HepG2 (cell line): Measurements from ENCODE around the gene RABIF. TPM values are rescaled to one million over a fixed set of nuclear protein-coding genes. Genes with fewer than 3 reads are reported as not detected.
A peak's percentile ranks its signal among the peaks of the same experiment; 100 is the strongest.

ENCODE experiments used
- CEBPG ChIP-seq: IDR thresholded peaks from 2 replicates; pipeline ENCODE4 v1.6.1; 2016
- FOSL2 ChIP-seq: sonication (generic); formaldehyde crosslinking; IDR thresholded peaks from 2 replicates; pipeline ENCODE4 v1.4.0; 2020; ENCODE audit warnings: missing genetic modification reagents
- FOXK1 ChIP-seq: sonication (generic); formaldehyde crosslinking; IDR thresholded peaks from 2 replicates; pipeline ENCODE4 v1.4.0; 2020; ENCODE audit warnings: low read depth, missing genetic modification reagents, borderline replicate concordance
- GPN1 ChIP-seq: sonication (generic); formaldehyde crosslinking; IDR thresholded peaks from 2 replicates; pipeline ENCODE4 v1.5.1; 2020; ENCODE audit warnings: missing genetic modification reagents, borderline replicate concordance
- GTF2F1 ChIP-seq: fragments of 150-350 bp; IDR thresholded peaks from 2 replicates; pipeline ENCODE4 v1.6.1; 2014; ENCODE audit warnings: low read length
- KDM4B ChIP-seq: sonication (generic); formaldehyde crosslinking; IDR thresholded peaks from 2 replicates; pipeline ENCODE4 v1.4.0; 2020; ENCODE audit warnings: missing genetic modification reagents
- MTF1 ChIP-seq: sonication (generic); formaldehyde crosslinking; IDR thresholded peaks from 2 replicates; pipeline ENCODE4 v1.5.0; 2020; ENCODE audit warnings: missing genetic modification reagents
- MYNN ChIP-seq: sonication (generic); formaldehyde crosslinking; IDR thresholded peaks from 2 replicates; pipeline ENCODE4 v1.4.0; 2020; ENCODE audit warnings: mild to moderate bottlenecking, low read depth, missing genetic modification reagents
- NR3C1 ChIP-seq: sonication (generic); formaldehyde crosslinking; IDR thresholded peaks from 2 replicates; pipeline ENCODE4 v1.4.0; 2020; ENCODE audit warnings: missing genetic modification reagents
- PAWR ChIP-seq: sonication (generic); formaldehyde crosslinking; IDR thresholded peaks from 2 replicates; pipeline ENCODE4 v1.4.0; 2020; ENCODE audit warnings: missing genetic modification reagents, mild to moderate bottlenecking, borderline replicate concordance
- PHF20 ChIP-seq: sonication (generic); formaldehyde crosslinking; IDR thresholded peaks from 2 replicates; pipeline ENCODE4 v1.5.0; 2020; ENCODE audit warnings: mild to moderate bottlenecking, missing genetic modification reagents
- REL ChIP-seq: sonication (generic); formaldehyde crosslinking; conservative IDR thresholded peaks from 2 replicates; pipeline ENCODE4 v1.8.0; 2022; ENCODE audit warnings: mild to moderate bottlenecking, missing genetic modification reagents, moderate library complexity
- RELA ChIP-seq: sonication (generic); formaldehyde crosslinking; IDR thresholded peaks from 2 replicates; pipeline ENCODE4 v1.4.0; 2020; ENCODE audit warnings: missing genetic modification reagents
- REPIN1 ChIP-seq: sonication (generic); formaldehyde crosslinking; IDR thresholded peaks from 2 replicates; pipeline ENCODE4 v1.8.0; 2022; ENCODE audit warnings: missing genetic modification reagents, low read depth, mild to moderate bottlenecking, borderline replicate concordance
- SOX13 ChIP-seq, 3 experiments: fragments of 450-650 bp in 1 of 3; sonication (generic) in 1 of 3; formaldehyde crosslinking in 1 of 3; IDR thresholded peaks in 2 of 3; conservative IDR thresholded peaks in 1 of 3; 2 replicates each; pipeline versions ENCODE4 v1.5.0 to v1.6.1; 2016 to 2020; ENCODE audit warnings: antibody characterized with exemption in 1 of 3, mild to moderate bottlenecking in 1 of 3, missing compliant biosample characterization in 1 of 3, missing genetic modification reagents in 1 of 3, moderate library complexity in 1 of 3
- SPEN ChIP-seq: sonication (generic); formaldehyde crosslinking; IDR thresholded peaks from 2 replicates; pipeline ENCODE4 v1.5.1; 2020; ENCODE audit warnings: low read depth, mild to moderate bottlenecking, missing genetic modification reagents
- SRSF9 ChIP-seq: fragments of 200-400 bp; formaldehyde crosslinking; IDR thresholded peaks from 2 replicates; pipeline ENCODE4 v1.6.1; 2018; ENCODE audit warnings: borderline replicate concordance, mild to moderate bottlenecking, low read depth, low read length; ENCODE audit not compliant: insufficient read depth, poor library complexity, severe bottlenecking
- THAP11 ChIP-seq: IDR thresholded peaks from 2 replicates; pipeline ENCODE4 v1.6.1; 2016; ENCODE audit warnings: missing biosample characterization, missing genetic modification reagents
- ZBTB42 ChIP-seq: sonication (generic); formaldehyde crosslinking; IDR thresholded peaks from 2 replicates; pipeline ENCODE4 v1.5.0; 2020; ENCODE audit warnings: mild to moderate bottlenecking, missing genetic modification reagents
- ZMYM3 ChIP-seq: sonication (generic); formaldehyde crosslinking; IDR thresholded peaks from 2 replicates; pipeline ENCODE4 v1.5.1; 2020; ENCODE audit warnings: mild to moderate bottlenecking, missing genetic modification reagents
- ZNF264 ChIP-seq: sonication (generic); formaldehyde crosslinking; IDR thresholded peaks from 2 replicates; pipeline ENCODE4 v1.4.0; 2020; ENCODE audit warnings: missing genetic modification reagents
- ZNF558 ChIP-seq: sonication (generic); formaldehyde crosslinking; IDR thresholded peaks from 2 replicates; pipeline ENCODE4 v1.9.0; 2022; ENCODE audit warnings: mild to moderate bottlenecking, missing genetic modification reagents, borderline replicate concordance
- ZNF780A ChIP-seq: sonication (generic); formaldehyde crosslinking; IDR thresholded peaks from 2 replicates; pipeline ENCODE4 v1.8.0; 2022; ENCODE audit warnings: mild to moderate bottlenecking, missing genetic modification reagents, moderate library complexity
- polyA plus RNA-seq, 8 experiments: library from polyadenylated mRNA; depleted of rRNA in 3 of 8; stranded (reverse) in 7 of 8; unstranded in 1 of 8; fragments of >200 nt; fragmentation: Illumina TruSeq in 4 of 8; extraction: Trizol in 4 of 8; gene quantifications; 2 replicates each; pipeline versions ENCODE4 v1.2.1 to v1.2.3, GENCODE V29; 2011 to 2016; ENCODE audit warnings: low read depth in 4 of 8, missing spikeins in 1 of 8, mixed read lengths in 1 of 8; ENCODE audit not compliant: insufficient read depth in 1 of 8
- total RNA-seq, 5 experiments: library from RNA; depleted of rRNA; stranded (reverse); fragments of >200 nt; fragmentation: Illumina TruSeq; extraction: Trizol; gene quantifications; 2 replicates each; pipeline ENCODE4 v1.2.3, GENCODE V29; 2016; ENCODE audit warnings: low read depth in 1 of 5
- TF ChIP-seq, protein P1 (sequence below): sonication (generic); formaldehyde crosslinking; IDR thresholded peaks from 2 replicates; pipeline ENCODE4 v1.5.0; 2020; ENCODE audit warnings: missing genetic modification reagents
- TF ChIP-seq, protein P2 (sequence below): fragments of 450-650 bp; IDR thresholded peaks from 2 replicates; pipeline ENCODE4 v1.6.1; 2016
- TF ChIP-seq, protein P3 (sequence below): sonication (generic); formaldehyde crosslinking; conservative IDR thresholded peaks from 2 replicates; pipeline ENCODE4 v1.4.0; 2020; ENCODE audit warnings: missing genetic modification reagents

Gene RABIF
- total and polyA plus RNA-seq, 2 of the 13 experiments (the other 11 are each of a cell fraction or from before 2014, with no cell fraction given): 7.6 to 8.3 TPM

DNA sequence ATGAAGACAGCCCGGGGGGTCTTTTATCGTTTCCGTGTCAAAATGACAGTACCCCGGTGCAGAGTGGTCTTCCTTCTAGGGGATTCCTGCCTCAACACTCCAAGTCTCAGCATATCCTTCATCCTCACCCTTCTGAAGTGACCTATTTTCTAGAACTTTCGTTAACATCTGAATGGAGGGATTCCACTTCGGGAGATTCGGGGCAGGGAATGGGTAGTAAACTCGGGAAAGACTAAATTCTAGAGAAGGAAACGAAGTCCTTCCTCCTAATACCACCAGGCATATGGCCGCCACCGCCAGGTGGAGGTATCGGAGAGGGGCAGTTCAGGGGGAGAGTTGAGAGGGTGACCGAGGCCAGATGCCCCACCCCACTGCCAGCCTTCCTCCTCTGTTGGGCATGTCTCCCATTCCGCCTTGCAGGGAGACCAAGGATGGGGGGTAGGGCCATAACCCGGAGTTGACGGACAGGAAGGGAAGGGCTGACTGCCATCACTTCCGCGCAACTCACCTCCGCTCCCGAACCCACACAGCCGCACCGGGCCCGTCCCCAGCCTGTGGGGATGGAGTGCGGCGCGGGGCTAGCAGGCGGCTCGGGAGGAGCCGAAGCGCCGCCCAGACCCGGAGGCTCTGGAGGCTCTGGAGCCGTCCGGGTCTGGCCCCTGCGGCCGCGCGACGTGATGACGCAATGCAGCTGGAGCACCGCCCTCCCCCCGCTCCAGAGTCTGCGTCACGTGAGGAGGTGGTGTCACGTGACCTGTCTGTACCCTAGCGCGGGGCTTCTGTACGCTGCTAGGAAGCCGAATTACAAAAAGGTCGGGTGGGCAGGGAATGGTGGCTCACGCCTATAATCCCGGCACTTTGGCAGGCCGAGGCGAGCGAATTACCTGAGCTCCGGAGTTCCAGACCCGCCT is 37.9 kb upstream of the RABIF start, which contains the start of gene KLHL12 (continued):
- no peak for TF ChIP-seq SOX13 (IDR thresholded peaks at IDR 0.05)
- peak in 1 of 2 experiments; percentile 67; a peak in 1 of 4 replicates for TF ChIP-seq SOX13 (CRISPR knock-in tag; conservative IDR thresholded peaks at IDR 0.05 in 1 of 2, IDR thresholded peaks at IDR 0.05 in 1 of 2)
- peak; percentile 99 for TF ChIP-seq PHF20
- TF ChIP-seq CEBPG (CRISPR knock-in tag): peak; percentile 98
- TF ChIP-seq, protein P1, sequence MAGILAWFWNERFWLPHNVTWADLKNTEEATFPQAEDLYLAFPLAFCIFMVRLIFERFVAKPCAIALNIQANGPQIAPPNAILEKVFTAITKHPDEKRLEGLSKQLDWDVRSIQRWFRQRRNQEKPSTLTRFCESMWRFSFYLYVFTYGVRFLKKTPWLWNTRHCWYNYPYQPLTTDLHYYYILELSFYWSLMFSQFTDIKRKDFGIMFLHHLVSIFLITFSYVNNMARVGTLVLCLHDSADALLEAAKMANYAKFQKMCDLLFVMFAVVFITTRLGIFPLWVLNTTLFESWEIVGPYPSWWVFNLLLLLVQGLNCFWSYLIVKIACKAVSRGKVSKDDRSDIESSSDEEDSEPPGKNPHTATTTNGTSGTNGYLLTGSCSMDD: no peak
- TF ChIP-seq FOXK1 (CRISPR knock-in tag): peak; percentile 96
- TF ChIP-seq ZBTB42 (CRISPR knock-in tag): no peak
- TF ChIP-seq PAWR (CRISPR knock-in tag): peak; percentile 94; the same call in 1 of the 2 replicates
- TF ChIP-seq SPEN (CRISPR knock-in tag): peak; percentile 90
- TF ChIP-seq, protein P2, sequence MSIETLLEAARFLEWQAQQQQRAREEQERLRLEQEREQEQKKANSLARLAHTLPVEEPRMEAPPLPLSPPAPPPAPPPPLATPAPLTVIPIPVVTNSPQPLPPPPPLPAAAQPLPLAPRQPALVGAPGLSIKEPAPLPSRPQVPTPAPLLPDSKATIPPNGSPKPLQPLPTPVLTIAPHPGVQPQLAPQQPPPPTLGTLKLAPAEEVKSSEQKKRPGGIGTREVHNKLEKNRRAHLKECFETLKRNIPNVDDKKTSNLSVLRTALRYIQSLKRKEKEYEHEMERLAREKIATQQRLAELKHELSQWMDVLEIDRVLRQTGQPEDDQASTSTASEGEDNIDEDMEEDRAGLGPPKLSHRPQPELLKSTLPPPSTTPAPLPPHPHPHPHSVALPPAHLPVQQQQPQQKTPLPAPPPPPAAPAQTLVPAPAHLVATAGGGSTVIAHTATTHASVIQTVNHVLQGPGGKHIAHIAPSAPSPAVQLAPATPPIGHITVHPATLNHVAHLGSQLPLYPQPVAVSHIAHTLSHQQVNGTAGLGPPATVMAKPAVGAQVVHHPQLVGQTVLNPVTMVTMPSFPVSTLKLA: peak; percentile 89
- TF ChIP-seq SRSF9: no peak
- no peak for TF ChIP-seq NR3C1 (CRISPR knock-in tag)
- peak; percentile 79 for TF ChIP-seq FOSL2 (CRISPR knock-in tag)
- TF ChIP-seq KDM4B (CRISPR knock-in tag): peak; percentile 53; the same call in 1 of the 2 replicates
- TF ChIP-seq RELA: peak; percentile 48; the same call in 1 of the 2 replicates
- TF ChIP-seq, protein P3, sequence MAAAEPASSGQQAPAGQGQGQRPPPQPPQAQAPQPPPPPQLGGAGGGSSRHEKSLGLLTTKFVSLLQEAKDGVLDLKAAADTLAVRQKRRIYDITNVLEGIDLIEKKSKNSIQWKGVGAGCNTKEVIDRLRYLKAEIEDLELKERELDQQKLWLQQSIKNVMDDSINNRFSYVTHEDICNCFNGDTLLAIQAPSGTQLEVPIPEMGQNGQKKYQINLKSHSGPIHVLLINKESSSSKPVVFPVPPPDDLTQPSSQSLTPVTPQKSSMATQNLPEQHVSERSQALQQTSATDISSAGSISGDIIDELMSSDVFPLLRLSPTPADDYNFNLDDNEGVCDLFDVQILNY (CRISPR knock-in tag): peak; percentile 95
- peak; percentile 85 for TF ChIP-seq ZNF558 (CRISPR knock-in tag)
- peak; percentile 94; the same call in 1 of the 2 replicates for TF ChIP-seq GTF2F1
- TF ChIP-seq MTF1 (CRISPR knock-in tag): no peak
- TF ChIP-seq MYNN (CRISPR knock-in tag): no peak
- no peak; the same call in 1 of the 2 replicates for TF ChIP-seq ZMYM3 (CRISPR knock-in tag)
- peak; percentile 67; the same call in 1 of the 2 replicates for TF ChIP-seq REL (CRISPR knock-in tag)
- TF ChIP-seq GPN1 (CRISPR knock-in tag): no peak
- peak; percentile 92 for TF ChIP-seq THAP11
- no peak; the same call in 1 of the 2 replicates for TF ChIP-seq ZNF780A
- TF ChIP-seq REPIN1 (CRISPR knock-in tag): peak; percentile 90; the same call in 1 of the 2 replicates
- peak; percentile 73; the same call in 1 of the 2 replicates for TF ChIP-seq ZNF264 (CRISPR knock-in tag)
